DOHH2 (cell line): ENCODE data around the gene ZNF658.
"Not testable (repeated sequence)": the region's sequence is repeated elsewhere in the genome, so short reads cannot be mapped to it uniquely, and the experiment has no call there.

Experiments used
- EZH2phosphoT487 ChIP-seq: fragments of 200-600 bp; sonication (generic); IDR thresholded peaks from 2 replicates; pipeline ENCODE4 v1.6.1; 2017; ENCODE audit warnings: borderline replicate concordance, mild to moderate bottlenecking, antibody characterized with exemption, low read length, moderate library complexity, mixed read lengths
- TF ChIP-seq, protein P1 (sequence below): fragments of 200-600 bp; sonication (generic); IDR thresholded peaks from one replicate; pipeline ENCODE4 v1.5.1; 2014; ENCODE audit warnings: antibody characterized with exemption, mild to moderate bottlenecking, low read depth, low read length; ENCODE audit not compliant: poor library complexity, severe bottlenecking

DNA sequence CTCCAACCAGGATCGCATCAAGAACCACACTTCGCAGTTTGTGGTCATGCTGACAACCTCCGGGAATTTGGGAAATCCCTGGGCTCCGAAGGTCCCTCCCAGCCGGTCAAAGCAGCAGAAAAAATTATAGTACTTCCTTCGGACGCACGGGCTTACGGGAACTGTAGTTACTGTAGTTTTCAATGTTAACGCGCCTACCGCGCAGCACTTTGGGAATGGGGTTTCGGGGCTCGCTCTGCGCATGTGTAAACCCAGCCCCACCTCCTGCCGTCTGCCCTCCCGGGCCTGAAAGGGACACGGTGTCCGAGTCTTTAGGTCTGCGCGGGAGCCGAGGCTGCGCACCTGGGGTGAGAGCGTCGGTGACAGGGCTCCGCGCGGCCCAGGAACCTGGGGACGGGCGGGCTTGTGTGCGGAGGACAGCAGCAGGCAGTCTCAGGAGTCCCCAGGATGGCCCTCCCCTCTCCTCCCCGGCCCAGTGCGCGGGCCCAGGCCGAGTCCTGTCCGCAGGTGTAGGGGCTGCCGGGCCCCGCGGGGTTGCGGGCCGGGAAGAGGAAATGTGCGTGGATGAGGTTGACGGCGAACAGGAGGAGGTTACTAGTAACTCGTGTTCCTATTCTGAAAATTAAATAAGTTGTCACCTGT lies at the start of gene ZNF658:
- TF ChIP-seq, protein P1, sequence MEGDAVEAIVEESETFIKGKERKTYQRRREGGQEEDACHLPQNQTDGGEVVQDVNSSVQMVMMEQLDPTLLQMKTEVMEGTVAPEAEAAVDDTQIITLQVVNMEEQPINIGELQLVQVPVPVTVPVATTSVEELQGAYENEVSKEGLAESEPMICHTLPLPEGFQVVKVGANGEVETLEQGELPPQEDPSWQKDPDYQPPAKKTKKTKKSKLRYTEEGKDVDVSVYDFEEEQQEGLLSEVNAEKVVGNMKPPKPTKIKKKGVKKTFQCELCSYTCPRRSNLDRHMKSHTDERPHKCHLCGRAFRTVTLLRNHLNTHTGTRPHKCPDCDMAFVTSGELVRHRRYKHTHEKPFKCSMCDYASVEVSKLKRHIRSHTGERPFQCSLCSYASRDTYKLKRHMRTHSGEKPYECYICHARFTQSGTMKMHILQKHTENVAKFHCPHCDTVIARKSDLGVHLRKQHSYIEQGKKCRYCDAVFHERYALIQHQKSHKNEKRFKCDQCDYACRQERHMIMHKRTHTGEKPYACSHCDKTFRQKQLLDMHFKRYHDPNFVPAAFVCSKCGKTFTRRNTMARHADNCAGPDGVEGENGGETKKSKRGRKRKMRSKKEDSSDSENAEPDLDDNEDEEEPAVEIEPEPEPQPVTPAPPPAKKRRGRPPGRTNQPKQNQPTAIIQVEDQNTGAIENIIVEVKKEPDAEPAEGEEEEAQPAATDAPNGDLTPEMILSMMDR = not testable (repeated sequence)
- not testable (repeated sequence) for TF ChIP-seq EZH2phosphoT487
